OCI-LY1 (cell line): ENCODE measurements around the gene IL4R.
A peak's percentile ranks its signal among the peaks of the same experiment; 100 is the strongest.

Source experiments
- H2AFZ ChIP-seq: fragments of 200-600 bp; sonication (generic), shearing (Covaris generic); 2 replicates; pipeline ENCODE4 v1.6.0; 2014; ENCODE audit warnings: antibody characterized with exemption, mild to moderate bottlenecking, low read length
- H3F3A ChIP-seq: fragments of 200-600 bp; sonication (generic), shearing (Covaris generic); 2 replicates; pipeline ENCODE4 v1.6.0; 2014; ENCODE audit warnings: mild to moderate bottlenecking, antibody characterized with exemption, low read length, moderate library complexity; ENCODE audit not compliant: insufficient read depth
- H3K27ac ChIP-seq: fragments of 200-600 bp; sonication (generic); 2 replicates; pipeline ENCODE4 v1.5.1; 2014; ENCODE audit warnings: low read length, mixed run types, mild to moderate bottlenecking, low read depth; ENCODE audit not compliant: poor library complexity, severe bottlenecking
- H3K27me3 ChIP-seq: fragments of 200-600 bp; sonication (generic); 2 replicates; pipeline ENCODE4 v1.6.0; 2014; ENCODE audit warnings: antibody characterized with exemption, mild to moderate bottlenecking, low read length, moderate library complexity; ENCODE audit not compliant: insufficient read depth
- H3K36me3 ChIP-seq: fragments of 200-600 bp; sonication (generic); 2 replicates; pipeline ENCODE4 v1.6.1; 2014; ENCODE audit warnings: mild to moderate bottlenecking, antibody characterized with exemption, low read length, moderate library complexity, mixed read lengths; ENCODE audit not compliant: insufficient read depth
- H3K4me1 ChIP-seq: fragments of 200-600 bp; sonication (generic); 2 replicates; pipeline ENCODE4 v1.5.1; 2014; ENCODE audit warnings: mild to moderate bottlenecking, low read length, moderate library complexity; ENCODE audit not compliant: insufficient read depth, severe bottlenecking
- H3K4me2 ChIP-seq: fragments of 200-600 bp; sonication (generic), shearing (Covaris generic); 2 replicates; pipeline ENCODE4 v1.6.1; 2014; ENCODE audit warnings: low read length
- H3K4me3 ChIP-seq: fragments of 200-600 bp; sonication (generic); 2 replicates; pipeline ENCODE4 v1.5.1; 2014; ENCODE audit warnings: low read length, low read depth, mild to moderate bottlenecking, mixed read lengths; ENCODE audit not compliant: poor library complexity, severe bottlenecking
- H3K79me2 ChIP-seq: fragments of 200-600 bp; shearing (Covaris generic); 2 replicates; pipeline ENCODE4 v1.6.1; 2016; ENCODE audit warnings: mixed run types, low read length, mixed read lengths; ENCODE audit not compliant: insufficient read depth
- H3K9ac ChIP-seq: fragments of 200-600 bp; sonication (generic), shearing (Covaris generic); 2 replicates; pipeline ENCODE4 v1.6.1; 2014; ENCODE audit warnings: mild to moderate bottlenecking, low read length, mixed read lengths
- H3K9me2 ChIP-seq: fragments of 200-600 bp; sonication (generic), shearing (Covaris generic); 2 replicates; pipeline ENCODE4 v1.6.1; 2014; ENCODE audit warnings: low read depth, mild to moderate bottlenecking, low read length, mixed read lengths
- H3K9me3 ChIP-seq: fragments of 200-600 bp; shearing (Covaris generic); 2 replicates; pipeline ENCODE4 v1.6.1; 2014; ENCODE audit warnings: low read length, mixed read lengths
- H4K20me1 ChIP-seq: fragments of 200-600 bp; sonication (generic), shearing (Covaris generic); 2 replicates; pipeline ENCODE4 v1.6.0; 2016; ENCODE audit warnings: mild to moderate bottlenecking, low read length; ENCODE audit not compliant: insufficient read depth
- EZH2 ChIP-seq: fragments of 200-600 bp; sonication (generic), shearing (Covaris generic); IDR thresholded peaks from 2 replicates; pipeline ENCODE4 v1.8.0; 2017; ENCODE audit warnings: borderline replicate concordance, mixed run types, mild to moderate bottlenecking, antibody characterized with exemption, low read length, moderate library complexity, mixed read lengths
- TF ChIP-seq, protein P1 (sequence below): fragments of 200-600 bp; sonication (generic), shearing (Covaris generic); IDR thresholded peaks from 2 replicates; pipeline ENCODE4 v1.5.1; 2017; ENCODE audit warnings: mild to moderate bottlenecking, antibody characterized with exemption, low read length, moderate library complexity, mixed read lengths

The IL4R gene

DNA sequence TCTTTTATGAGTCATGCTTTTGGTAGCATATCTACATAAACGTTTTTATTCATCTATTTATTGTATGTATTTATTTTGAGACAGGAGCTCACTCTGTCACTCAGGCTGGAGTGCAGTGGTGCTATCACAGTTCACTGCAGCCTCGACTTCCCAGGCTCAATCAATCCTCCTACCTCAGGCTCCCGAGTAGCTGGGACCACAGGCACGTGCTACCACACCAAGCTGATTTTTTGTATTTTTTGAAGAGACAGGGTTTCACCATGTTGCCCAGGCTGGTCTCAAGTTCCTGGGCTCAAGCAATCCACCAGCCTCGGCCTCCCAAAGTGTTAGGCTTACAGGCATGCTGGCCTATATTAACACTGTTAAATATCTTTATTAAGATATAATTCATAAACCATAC lies 20.4 kb upstream of the IL4R start:
- no peak overlapping the region for H3K9ac ChIP-seq
- no peaks in the 10 kb centered on the region for H3K27me3 ChIP-seq
- H3K4me2 ChIP-seq, result no peak overlapping the region
- H3K4me1 ChIP-seq, result peaks cover 32% of the 10 kb centered on the region
- H3K4me3 ChIP-seq, result no peak overlapping the region
- no peak for TF ChIP-seq EZH2
- TF ChIP-seq, protein P1, sequence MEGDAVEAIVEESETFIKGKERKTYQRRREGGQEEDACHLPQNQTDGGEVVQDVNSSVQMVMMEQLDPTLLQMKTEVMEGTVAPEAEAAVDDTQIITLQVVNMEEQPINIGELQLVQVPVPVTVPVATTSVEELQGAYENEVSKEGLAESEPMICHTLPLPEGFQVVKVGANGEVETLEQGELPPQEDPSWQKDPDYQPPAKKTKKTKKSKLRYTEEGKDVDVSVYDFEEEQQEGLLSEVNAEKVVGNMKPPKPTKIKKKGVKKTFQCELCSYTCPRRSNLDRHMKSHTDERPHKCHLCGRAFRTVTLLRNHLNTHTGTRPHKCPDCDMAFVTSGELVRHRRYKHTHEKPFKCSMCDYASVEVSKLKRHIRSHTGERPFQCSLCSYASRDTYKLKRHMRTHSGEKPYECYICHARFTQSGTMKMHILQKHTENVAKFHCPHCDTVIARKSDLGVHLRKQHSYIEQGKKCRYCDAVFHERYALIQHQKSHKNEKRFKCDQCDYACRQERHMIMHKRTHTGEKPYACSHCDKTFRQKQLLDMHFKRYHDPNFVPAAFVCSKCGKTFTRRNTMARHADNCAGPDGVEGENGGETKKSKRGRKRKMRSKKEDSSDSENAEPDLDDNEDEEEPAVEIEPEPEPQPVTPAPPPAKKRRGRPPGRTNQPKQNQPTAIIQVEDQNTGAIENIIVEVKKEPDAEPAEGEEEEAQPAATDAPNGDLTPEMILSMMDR, result no peak
- H3K9me2 ChIP-seq, result no peaks in the 10 kb centered on the region
- no peaks in the 10 kb centered on the region for H3K79me2 ChIP-seq
- no peak overlapping the region for H3K27ac ChIP-seq
- H3F3A ChIP-seq, result no peaks in the 10 kb centered on the region
- H2AFZ ChIP-seq, result no peak overlapping the region
- no peaks in the 10 kb centered on the region for H3K36me3 ChIP-seq
- H3K9me3 ChIP-seq, result no peaks in the 10 kb centered on the region
- H4K20me1 ChIP-seq, result no peaks in the 10 kb centered on the region

DNA sequence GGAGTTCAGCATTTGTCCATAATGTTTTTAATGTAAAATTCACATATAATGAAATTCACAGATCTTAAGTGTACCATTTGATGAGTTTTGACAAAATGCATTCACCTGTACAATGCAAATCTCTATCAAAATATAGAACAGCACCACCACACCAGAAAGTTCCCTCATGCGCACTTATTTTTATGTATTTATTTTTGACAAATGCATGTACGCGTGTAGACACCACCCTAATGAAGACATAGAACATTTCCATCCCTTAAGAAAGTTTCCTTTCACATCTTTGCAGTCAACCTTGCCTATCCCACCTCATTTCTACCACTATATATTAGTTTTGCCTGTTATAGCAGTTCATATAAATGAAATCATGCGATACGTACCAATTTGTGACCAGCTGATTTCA lies 15.6 kb upstream of the IL4R start:
- Histone ChIP-seq H3K4me1 (peaks cover 79% of the 10 kb centered on the region), H4K20me1 (no peaks in the 10 kb centered on the region), H3K4me3 (no peak overlapping the region), H3K79me2 (no peaks in the 10 kb centered on the region), H3K36me3 (no peaks in the 10 kb centered on the region), H3K4me2 (peak overlapping the region; percentile 26), H3K27me3 (no peaks in the 10 kb centered on the region), H3K27ac (peak overlapping the region; percentile 93), H3K9me2 (no peaks in the 10 kb centered on the region), H2AFZ (no peak overlapping the region), H3K9me3 (no peaks in the 10 kb centered on the region), H3F3A (0 out of 2 replicates have a peak, but pooled peaks cover 4% of the 10 kb centered on the region), H3K9ac (peak overlapping the region; percentile 43)
- no peak for TF ChIP-seq EZH2
- TF ChIP-seq, protein P1, result no peak

DNA sequence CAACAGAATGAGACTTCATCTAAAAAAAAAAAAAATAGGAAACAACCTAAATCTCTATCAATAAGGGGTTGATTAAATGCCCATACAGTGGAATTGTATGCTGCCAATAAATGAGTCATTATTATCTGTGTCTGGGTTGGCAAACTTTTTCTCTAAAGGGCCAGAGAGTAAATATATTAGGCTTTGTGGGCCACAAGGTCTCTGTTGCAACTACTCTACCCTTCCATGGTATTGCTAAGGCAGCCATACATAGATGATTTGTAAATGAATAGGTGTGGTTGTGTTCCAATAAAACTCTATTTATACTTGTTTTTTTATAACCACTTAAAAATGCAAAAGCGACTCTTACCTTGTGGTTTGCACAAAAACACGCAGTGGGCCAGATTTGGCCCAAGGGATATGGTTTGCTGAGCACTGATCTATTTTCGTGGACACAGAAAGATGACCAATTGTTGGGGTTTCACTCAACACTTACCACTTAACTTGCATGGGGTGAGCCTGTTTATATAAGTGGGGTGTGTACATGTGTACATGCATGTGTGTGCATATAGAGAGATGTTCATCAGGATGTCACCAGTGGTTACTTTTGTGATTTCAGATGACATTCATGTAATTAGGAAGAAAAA lies 12.4 kb upstream of the IL4R start:
- Histone ChIP-seq H3K4me1 (peaks cover 66% of the 10 kb centered on the region), H3F3A (0 out of 2 replicates have a peak, but pooled peaks cover 4% of the 10 kb centered on the region), H3K27me3 (no peaks in the 10 kb centered on the region), H3K4me3 (no peak overlapping the region), H2AFZ (no peak overlapping the region), H4K20me1 (no peaks in the 10 kb centered on the region), H3K9me3 (no peaks in the 10 kb centered on the region), H3K79me2 (no peaks in the 10 kb centered on the region), H3K9me2 (no peaks in the 10 kb centered on the region), H3K4me2 (no peak overlapping the region; the same call in 1 of the 2 replicates), H3K36me3 (no peaks in the 10 kb centered on the region), H3K27ac (peak overlapping the region; percentile 93), H3K9ac (peak overlapping the region; percentile 3; the same call in 1 of the 2 replicates)
- TF ChIP-seq EZH2, result no peak
- TF ChIP-seq, protein P1, result no peak
